GM12878 (cell line): ENCODE results near the gene SRSF7. TPM values are rescaled to one million over a fixed set of nuclear protein-coding genes. Genes with fewer than 3 reads are reported as not detected.
"Not testable (repeated sequence)": the region's sequence is repeated elsewhere in the genome, so short reads cannot be mapped to it uniquely, and the experiment has no call there.

Experiments
- ATAC-seq: fragments of 200-7000 bp; cut with Tn5 transposase; 3 replicates; pipeline ENCODE4 v1.9.1; 2020; ENCODE audit warnings: mild to moderate bottlenecking, moderate library complexity
- BruUV-seq: library from RNA; stranded (reverse); fragments of 400-500 nt; replicated peaks from 2 replicates; lab custom pipeline; 2021; lab: Mats Ljungman, UMichigan
- CTCF ChIA-PET: fragments of 300-600 bp; sonication (Branson Sonifier 250); formaldehyde crosslinking; extraction: SDS; loops from one replicate; lab custom pipeline; 2021; ENCODE audit warnings: inconsistent platforms; lab: Yijun Ruan, JAX
- POLR2A ChIA-PET: fragments of 350-600 bp; formaldehyde crosslinking; extraction: SDS; loops from one replicate; lab custom pipeline; 2021; ENCODE audit warnings: inconsistent platforms; lab: Charles Lee
- RAD21 ChIA-PET: fragments of 300-600 bp; sonication (Branson Sonifier 250); formaldehyde crosslinking; loops from one replicate; lab custom pipeline; 2023; ENCODE audit warnings: antibody characterized with exemption; ENCODE audit not compliant: unreplicated experiment; lab: Charles Lee
- SMC1A ChIA-PET: fragments of 300-600 bp; sonication (Branson Sonifier 250); formaldehyde crosslinking; loops from one replicate; lab custom pipeline; 2023; ENCODE audit not compliant: unreplicated experiment, uncharacterized antibody; lab: Charles Lee
- DNase-seq: peaks from one replicate; pipeline ENCODE4 v3.0.0-alpha.2; 2011; ENCODE audit warnings: low read depth, low spot score
- FAIRE-seq: peaks from 3 replicates; lab custom pipeline; 2011; peaks lifted over from hg19 to GRCh38; lab: Jason Lieb, UNC
- H2AFZ ChIP-seq: 2 replicates; pipeline ENCODE4 v1.6.0; 2011; ENCODE audit warnings: low read depth, low read length, control low read depth; ENCODE audit not compliant: control insufficient read depth
- H3K27ac ChIP-seq: 2 replicates; pipeline ENCODE4 v1.5.1; 2011; ENCODE audit warnings: control low read depth; ENCODE audit not compliant: control insufficient read depth, insufficient read depth
- H3K27me3 ChIP-seq, 2 experiments: replicated peaks in 1 of 2; 2 replicates each; pipeline versions ENCODE4 v1.6.0 to v1.6.1; 2011; ENCODE audit warnings: low read length in 1 of 2; ENCODE audit not compliant: control insufficient read depth in 2 of 2, insufficient read depth in 2 of 2
- H3K36me3 ChIP-seq, 2 experiments: 2 replicates each; pipeline ENCODE4 v1.5.1; 2011; ENCODE audit warnings: low read length in 1 of 2; ENCODE audit not compliant: control insufficient read depth in 2 of 2, insufficient read depth in 2 of 2
- H3K4me1 ChIP-seq: 2 replicates; pipeline ENCODE4 v1.6.1; 2011; ENCODE audit warnings: mild to moderate bottlenecking, low read length, moderate library complexity, mixed read lengths; ENCODE audit not compliant: control insufficient read depth, insufficient read depth
- H3K4me2 ChIP-seq: 2 replicates; pipeline ENCODE4 v1.6.0; 2011; ENCODE audit warnings: control low read depth; ENCODE audit not compliant: control insufficient read depth, insufficient read depth
- H3K4me3 ChIP-seq: fragments of 200-600 bp; sonication (generic); 2 replicates; pipeline ENCODE4 v1.5.1; 2016
- H3K79me2 ChIP-seq: 2 replicates; pipeline ENCODE4 v1.6.0; 2011; ENCODE audit warnings: low read length; ENCODE audit not compliant: control insufficient read depth, insufficient read depth
- H3K9ac ChIP-seq: 2 replicates; pipeline ENCODE4 v1.8.0; 2011; ENCODE audit warnings: low read length, control low read depth, mixed read lengths; ENCODE audit not compliant: control insufficient read depth, insufficient read depth
- H3K9me3 ChIP-seq: replicated peaks from 3 replicates; pipeline ENCODE4 v1.5.1; 2011; ENCODE audit warnings: mild to moderate bottlenecking, low read length; ENCODE audit not compliant: control insufficient read depth, insufficient read depth
- H4K20me1 ChIP-seq: 2 replicates; pipeline ENCODE4 v1.6.0; 2011; ENCODE audit not compliant: control insufficient read depth, insufficient read depth
- FOXK2 ChIP-seq: fragments of 450-650 bp; IDR thresholded peaks from 2 replicates; pipeline ENCODE4 v1.6.1; 2017; ENCODE audit warnings: mild to moderate bottlenecking, moderate library complexity
- MEF2B ChIP-seq: fragments of 450-650 bp; IDR thresholded peaks from 2 replicates; pipeline ENCODE4 v1.6.1; 2018; ENCODE audit warnings: mild to moderate bottlenecking, moderate library complexity; ENCODE audit not compliant: partially characterized antibody, poor library complexity, severe bottlenecking
- PAX8 ChIP-seq: fragments of 450-650 bp; IDR thresholded peaks from 2 replicates; pipeline ENCODE4 v1.6.1; 2017; ENCODE audit warnings: mild to moderate bottlenecking, moderate library complexity
- WGBS: methylation state at CpG from one replicate; pipeline ENCODE4 v1.1.6; 2016; ENCODE audit warnings: low lambda C conversion rate; ENCODE audit not compliant: insufficient replicate concordance, insufficient coverage; ENCODE audit errors: missing lambda C conversion rate; 5-methylcytosine and 5-hydroxymethylcytosine counted together
- in situ Hi-C: fragments of 300-500 bp; cut with MboI; formaldehyde crosslinking; loops from 9 replicates; pipeline ENCODE4 v1.14.3; 2018; ENCODE audit warnings: mixed read lengths
- intact Hi-C: fragments of 100-400 bp; cut with micrococcal nuclease; formaldehyde crosslinking; loops from one replicate; pipeline ENCODE4 v1.14.2; 2022; ENCODE audit not compliant: unreplicated experiment
- polyA plus RNA-seq, 11 experiments: library from polyadenylated mRNA; depleted of rRNA in 4 of 11; unstranded in 6 of 11; stranded (reverse) in 5 of 11; fragments of >200 nt; fragmentation: Nextera tagmentation in 4 of 11; fragmentation: Illumina TruSeq in 1 of 11; extraction: Ambion mirVana in 4 of 11; extraction: Trizol in 1 of 11; gene quantifications; 1 replicate in 1 of 11; 2 replicates in 10 of 11; pipeline versions ENCODE4 v1.2.1 to v1.2.3, GENCODE V29; 2011 to 2016; ENCODE audit warnings: inconsistent platforms in 2 of 11, missing spikeins in 2 of 11, low read depth in 1 of 11
- total RNA-seq, 4 experiments: library from RNA; depleted of rRNA in 3 of 4; stranded (reverse); fragments of >200 nt in 3 of 4; fragmentation: Illumina TruSeq in 1 of 4; extraction: Trizol in 1 of 4; gene quantifications; 2 replicates each; pipeline versions ENCODE4 v1.2.1 to v1.2.3, GENCODE V29; 2013 to 2021
- TF ChIP-seq, protein P1 (sequence below): fragments of 450-650 bp; conservative IDR thresholded peaks from 2 replicates; pipeline ENCODE4 v1.6.1; 2017; ENCODE audit warnings: mild to moderate bottlenecking, moderate library complexity
- TF ChIP-seq, protein P2 (sequence below): fragments of 450-650 bp; IDR thresholded peaks from 2 replicates; pipeline ENCODE4 v1.6.1; 2016; ENCODE audit warnings: mild to moderate bottlenecking, moderate library complexity, borderline replicate concordance

Gene SRSF7
- total and polyA plus RNA-seq, 10 of the 15 experiments (the other 5 are each of a cell fraction or from before 2014, with no cell fraction given) = 205 to 785 (median 408) TPM

DNA sequence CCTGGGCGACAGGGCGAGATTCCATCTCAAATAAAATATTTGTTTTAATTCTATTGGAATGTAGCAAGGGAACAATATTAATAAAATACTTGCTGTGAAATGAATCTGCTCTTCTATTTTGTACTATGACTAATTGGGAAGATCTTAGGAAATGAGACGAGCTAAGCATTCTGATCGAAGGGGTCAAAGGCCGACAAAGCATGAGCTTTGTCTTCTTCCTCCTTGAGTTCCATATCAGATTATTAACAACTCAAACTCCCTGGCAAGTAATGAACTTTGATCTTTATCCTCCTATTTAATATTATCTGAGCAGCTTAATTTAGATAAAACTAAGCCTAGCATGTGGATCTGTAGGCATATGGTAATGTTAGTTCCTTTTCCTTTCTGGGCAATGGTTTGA is 42.4 kb upstream of the SRSF7 start (continued):
- TF ChIP-seq, protein P1, sequence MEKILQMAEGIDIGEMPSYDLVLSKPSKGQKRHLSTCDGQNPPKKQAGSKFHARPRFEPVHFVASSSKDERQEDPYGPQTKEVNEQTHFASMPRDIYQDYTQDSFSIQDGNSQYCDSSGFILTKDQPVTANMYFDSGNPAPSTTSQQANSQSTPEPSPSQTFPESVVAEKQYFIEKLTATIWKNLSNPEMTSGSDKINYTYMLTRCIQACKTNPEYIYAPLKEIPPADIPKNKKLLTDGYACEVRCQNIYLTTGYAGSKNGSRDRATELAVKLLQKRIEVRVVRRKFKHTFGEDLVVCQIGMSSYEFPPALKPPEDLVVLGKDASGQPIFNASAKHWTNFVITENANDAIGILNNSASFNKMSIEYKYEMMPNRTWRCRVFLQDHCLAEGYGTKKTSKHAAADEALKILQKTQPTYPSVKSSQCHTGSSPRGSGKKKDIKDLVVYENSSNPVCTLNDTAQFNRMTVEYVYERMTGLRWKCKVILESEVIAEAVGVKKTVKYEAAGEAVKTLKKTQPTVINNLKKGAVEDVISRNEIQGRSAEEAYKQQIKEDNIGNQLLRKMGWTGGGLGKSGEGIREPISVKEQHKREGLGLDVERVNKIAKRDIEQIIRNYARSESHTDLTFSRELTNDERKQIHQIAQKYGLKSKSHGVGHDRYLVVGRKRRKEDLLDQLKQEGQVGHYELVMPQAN = no peak

DNA sequence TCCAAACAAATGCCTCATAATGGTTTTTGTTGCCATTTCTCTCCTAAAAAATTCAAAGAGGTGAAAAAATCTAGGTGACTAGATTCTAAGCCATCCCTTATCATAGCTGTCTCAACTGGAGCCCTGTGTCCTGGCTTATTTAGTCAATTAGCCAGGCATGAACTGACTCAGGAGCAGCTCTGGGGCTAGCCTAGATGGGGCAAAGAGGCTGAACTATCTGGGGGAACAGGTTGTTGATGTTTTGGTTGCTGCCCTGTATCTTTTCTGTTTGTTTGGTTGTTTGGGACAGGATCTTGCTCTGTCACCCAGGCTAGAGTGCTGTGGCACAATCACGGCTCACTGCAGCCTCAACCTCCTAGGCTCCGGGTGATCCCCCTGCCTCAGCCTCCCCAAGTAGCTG is 41.6 kb upstream of the SRSF7 start:
- no peak overlapping the region for H3K4me2 ChIP-seq
- ATAC-seq = no peak
- intact Hi-C loops = no loop called here
- 50% methylated on average over 2 of the region's 2 CpGs for WGBS
- no peak overlapping the region for H3K9ac ChIP-seq
- no peaks in the 10 kb centered on the region for H4K20me1 ChIP-seq
- no peak overlapping the region for H3K27ac ChIP-seq
- ChIA-PET RAD21 (no interaction called here), POLR2A (no interaction called here), SMC1A (no interaction called here), CTCF (no interaction called here)
- no peaks in the 10 kb centered on the region for H3K79me2 ChIP-seq
- H3K4me3 ChIP-seq = no peak overlapping the region
- FAIRE-seq = no peak
- H3K27me3 ChIP-seq = no peaks in the 10 kb centered on the region
- no peaks in the 10 kb centered on the region for H3K36me3 ChIP-seq
- H3K9me3 ChIP-seq = no peaks in the 10 kb centered on the region
- TF ChIP-seq FOXK2 = no peak
- TF ChIP-seq MEF2B = no peak
- TF ChIP-seq, protein P2, sequence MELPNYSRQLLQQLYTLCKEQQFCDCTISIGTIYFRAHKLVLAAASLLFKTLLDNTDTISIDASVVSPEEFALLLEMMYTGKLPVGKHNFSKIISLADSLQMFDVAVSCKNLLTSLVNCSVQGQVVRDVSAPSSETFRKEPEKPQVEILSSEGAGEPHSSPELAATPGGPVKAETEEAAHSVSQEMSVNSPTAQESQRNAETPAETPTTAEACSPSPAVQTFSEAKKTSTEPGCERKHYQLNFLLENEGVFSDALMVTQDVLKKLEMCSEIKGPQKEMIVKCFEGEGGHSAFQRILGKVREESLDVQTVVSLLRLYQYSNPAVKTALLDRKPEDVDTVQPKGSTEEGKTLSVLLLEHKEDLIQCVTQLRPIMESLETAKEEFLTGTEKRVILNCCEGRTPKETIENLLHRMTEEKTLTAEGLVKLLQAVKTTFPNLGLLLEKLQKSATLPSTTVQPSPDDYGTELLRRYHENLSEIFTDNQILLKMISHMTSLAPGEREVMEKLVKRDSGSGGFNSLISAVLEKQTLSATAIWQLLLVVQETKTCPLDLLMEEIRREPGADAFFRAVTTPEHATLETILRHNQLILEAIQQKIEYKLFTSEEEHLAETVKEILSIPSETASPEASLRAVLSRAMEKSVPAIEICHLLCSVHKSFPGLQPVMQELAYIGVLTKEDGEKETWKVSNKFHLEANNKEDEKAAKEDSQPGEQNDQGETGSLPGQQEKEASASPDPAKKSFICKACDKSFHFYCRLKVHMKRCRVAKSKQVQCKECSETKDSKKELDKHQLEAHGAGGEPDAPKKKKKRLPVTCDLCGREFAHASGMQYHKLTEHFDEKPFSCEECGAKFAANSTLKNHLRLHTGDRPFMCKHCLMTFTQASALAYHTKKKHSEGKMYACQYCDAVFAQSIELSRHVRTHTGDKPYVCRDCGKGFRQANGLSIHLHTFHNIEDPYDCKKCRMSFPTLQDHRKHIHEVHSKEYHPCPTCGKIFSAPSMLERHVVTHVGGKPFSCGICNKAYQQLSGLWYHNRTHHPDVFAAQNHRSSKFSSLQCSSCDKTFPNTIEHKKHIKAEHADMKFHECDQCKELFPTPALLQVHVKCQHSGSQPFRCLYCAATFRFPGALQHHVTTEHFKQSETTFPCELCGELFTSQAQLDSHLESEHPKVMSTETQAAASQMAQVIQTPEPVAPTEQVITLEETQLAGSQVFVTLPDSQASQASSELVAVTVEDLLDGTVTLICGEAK = no peak
- no peak for TF ChIP-seq PAX8
- no peak for DNase-seq
- no peak overlapping the region for H2AFZ ChIP-seq
- in situ Hi-C loops = no loop called here
- BruUV-seq = no TSS peak
- no peaks in the 10 kb centered on the region for H3K4me1 ChIP-seq

DNA sequence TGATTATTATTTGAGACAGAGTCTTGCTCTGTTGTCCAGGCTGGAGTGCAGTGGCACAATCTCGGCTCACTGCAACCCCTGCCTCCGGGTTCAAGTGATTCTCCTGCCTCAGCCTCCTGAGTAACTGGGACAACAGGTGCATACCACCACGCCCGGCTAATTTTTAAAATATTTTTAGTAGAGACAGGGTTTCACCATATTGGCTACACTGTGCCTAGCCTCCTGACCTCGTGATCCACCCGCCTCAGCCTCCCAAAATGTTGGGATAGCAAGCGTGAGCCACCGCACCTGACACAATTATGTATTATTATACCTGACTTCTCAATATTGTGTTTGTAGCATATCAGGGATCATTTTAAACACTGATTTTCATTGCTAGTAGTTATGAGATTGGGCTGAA is 41.2 kb upstream of the SRSF7 start:
- H4K20me1 ChIP-seq, H3K4me2 ChIP-seq, BruUV-seq, intact Hi-C loops, H3K79me2 ChIP-seq, FAIRE-seq, H2AFZ ChIP-seq, SMC1A ChIA-PET, H3K27me3 ChIP-seq, H3K4me1 ChIP-seq, DNase-seq, H3K9ac ChIP-seq, H3K27ac ChIP-seq, ATAC-seq, H3K36me3 ChIP-seq, RAD21 ChIA-PET, POLR2A ChIA-PET, H3K4me3 ChIP-seq, in situ Hi-C loops, H3K9me3 ChIP-seq, CTCF ChIA-PET: not testable (repeated sequence)
- WGBS = 85% methylated on average over 8 of the region's 8 CpGs
